ENCODE results near the gene STXBP5L.

STXBP5L gene

GRCh38 chr3:120983841-120984240 lies 75.8 kb downstream of the STXBP5L start:
- H3K4me3 ChIP-seq (ENCODE audit: control insufficient read depth, low read depth, low read length), result no peak overlapping the region
- no peak for TF ChIP-seq CTCF (conservative IDR thresholded peaks at IDR 0.05; ENCODE audit: control insufficient read depth, insufficient read depth, low read depth, low read length)
- no peak for DNase-seq (ENCODE audit: low read depth)

GRCh38 chr3:120985242-120985641 lies 77.2 kb downstream of the STXBP5L start:
- no peak for TF ChIP-seq CTCF (conservative IDR thresholded peaks at IDR 0.05; ENCODE audit: control insufficient read depth, insufficient read depth, low read depth, low read length)
- DNase-seq (ENCODE audit: low read depth), result no peak
- no peak overlapping the region for H3K4me3 ChIP-seq (ENCODE audit: control insufficient read depth, low read depth, low read length)

GRCh38 chr3:120988994-120989393 lies 81.0 kb downstream of the STXBP5L start:
- no peak overlapping the region for H3K4me3 ChIP-seq (ENCODE audit: control insufficient read depth, low read depth, low read length)
- no peak for TF ChIP-seq CTCF (conservative IDR thresholded peaks at IDR 0.05; ENCODE audit: control insufficient read depth, insufficient read depth, low read depth, low read length)
- no peak for DNase-seq (ENCODE audit: low read depth)

GRCh38 chr3:121018917-121019321 lies 110.9 kb downstream of the STXBP5L start:
- no peak for DNase-seq (ENCODE audit: low read depth)
- no peak overlapping the region for H3K4me3 ChIP-seq (ENCODE audit: control insufficient read depth, low read depth, low read length)
- no peak for TF ChIP-seq CTCF (conservative IDR thresholded peaks at IDR 0.05; ENCODE audit: control insufficient read depth, insufficient read depth, low read depth, low read length)

GRCh38 chr3:121063628-121064027 lies 155.6 kb downstream of the STXBP5L start:
- TF ChIP-seq CTCF (conservative IDR thresholded peaks at IDR 0.05; ENCODE audit: control insufficient read depth, insufficient read depth, low read depth, low read length), result no peak
- DNase-seq (ENCODE audit: low read depth), result no peak
- H3K4me3 ChIP-seq (ENCODE audit: control insufficient read depth, low read depth, low read length), result no peak overlapping the region

GRCh38 chr3:121064121-121064520 lies 156.1 kb downstream of the STXBP5L start:
- TF ChIP-seq CTCF (conservative IDR thresholded peaks at IDR 0.05; ENCODE audit: control insufficient read depth, insufficient read depth, low read depth, low read length), result no peak
- no peak overlapping the region for H3K4me3 ChIP-seq (ENCODE audit: control insufficient read depth, low read depth, low read length)
- no peak for DNase-seq (ENCODE audit: low read depth)

- TF ChIP-seq CTCF (conservative IDR thresholded peaks at IDR 0.05; ENCODE audit: control insufficient read depth, insufficient read depth, low read depth, low read length), result no peak
- H3K4me3 ChIP-seq (ENCODE audit: control insufficient read depth, low read depth, low read length), result no peak overlapping the region
- DNase-seq (ENCODE audit: low read depth), result no peak
Measured at GRCh38 chr3:121072133-121072532, 164.1 kb downstream of the STXBP5L start.

Measured in fibroblast of mammary gland (primary cell).